KOPT-K1 (cell line): ENCODE results near the gene ZNF19.
"Not testable (repeated sequence)": the region's sequence is repeated elsewhere in the genome, so short reads cannot be mapped to it uniquely, and the experiment has no call there.

Experiments
- H3K27ac ChIP-seq: fragments of 200-600 bp; sonication (generic); 2 replicates; pipeline ENCODE4 v1.5.1; 2016; ENCODE audit warnings: antibody characterized with exemption, mild to moderate bottlenecking, low read depth, low read length; ENCODE audit not compliant: poor library complexity, severe bottlenecking
- H3K36me3 ChIP-seq: fragments of 200-600 bp; sonication (generic); 2 replicates; pipeline ENCODE4 v1.5.1; 2017; ENCODE audit warnings: antibody characterized with exemption, mild to moderate bottlenecking, low read length, moderate library complexity; ENCODE audit not compliant: insufficient read depth
- H3K9me3 ChIP-seq: fragments of 200-600 bp; sonication (generic); 2 replicates; pipeline ENCODE4 v1.5.1; 2017; ENCODE audit warnings: antibody characterized with exemption, low read length, mild to moderate bottlenecking; ENCODE audit not compliant: insufficient read depth, poor library complexity, severe bottlenecking

ZNF19 gene

GRCh38 chr16:71489122-71489521 is at the start of gene ZNF19:
Gene ZNF19 (minus strand): TSS chr16:71489324. CDS start chr16:71482114, 7,210 bp downstream.
- Histone ChIP-seq H3K9me3 (no peaks in the 10 kb centered on the region), H3K27ac (no peak within 1 kb of the TSS), H3K36me3 (no peaks in the 10 kb centered on the region)

DNA sequence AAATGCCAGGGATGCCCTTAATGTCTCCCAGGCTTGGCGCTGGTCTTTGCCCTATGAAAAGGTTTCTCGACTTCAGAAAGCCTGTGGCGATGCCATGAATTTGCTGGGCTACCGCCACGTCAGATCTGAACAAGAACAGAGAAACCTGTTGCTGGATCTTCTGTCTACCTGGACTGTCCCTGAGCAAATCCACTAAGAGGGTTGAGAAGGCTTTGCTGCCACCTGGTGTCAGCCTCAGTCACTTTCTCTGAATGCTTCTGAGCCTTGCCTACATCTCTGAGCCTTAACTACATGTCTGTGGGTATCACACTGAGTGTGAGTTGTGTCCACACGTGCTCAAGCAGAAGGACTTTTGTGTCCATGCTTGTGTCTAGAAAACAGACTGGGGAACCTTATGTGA is 48.5 kb upstream of the ZNF19 start:
- Histone ChIP-seq H3K27ac (no peak overlapping the region), H3K36me3 (no peaks in the 10 kb centered on the region), H3K9me3 (no peaks in the 10 kb centered on the region)

GRCh38 chr16:71536752-71537499 is 47.8 kb upstream of the ZNF19 start:
- H3K9me3 ChIP-seq = no peaks in the 10 kb centered on the region
- no peak overlapping the region for H3K27ac ChIP-seq
- H3K36me3 ChIP-seq = no peaks in the 10 kb centered on the region

GRCh38 chr16:71532366-71532765 is 43.2 kb upstream of the ZNF19 start:
- H3K36me3 ChIP-seq = no peaks in the 10 kb centered on the region

DNA sequence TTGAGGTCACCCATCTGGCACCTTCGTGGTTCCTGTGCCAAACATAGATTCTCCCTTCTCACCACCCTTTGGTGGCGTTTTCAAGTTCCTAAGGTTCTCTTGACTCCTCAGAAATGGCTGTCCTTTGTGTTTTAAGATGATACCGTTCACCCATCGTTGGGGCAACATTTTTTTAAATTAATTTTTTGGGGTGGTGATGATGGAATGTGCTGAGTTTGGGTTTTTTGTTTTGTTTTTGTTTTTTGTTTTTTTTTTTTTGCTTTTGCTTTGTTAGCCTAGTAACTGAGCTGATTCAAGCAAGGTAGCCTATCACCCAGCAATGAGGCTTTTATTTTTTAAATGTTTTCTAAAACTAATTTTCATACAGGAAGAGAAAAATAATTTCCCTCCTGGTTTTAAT is 39.7 kb upstream of the ZNF19 start:
- H3K27ac ChIP-seq = no peak overlapping the region
- H3K36me3 ChIP-seq = no peaks in the 10 kb centered on the region
- H3K9me3 ChIP-seq = no peaks in the 10 kb centered on the region

More at GRCh38 chr16:71532366-71532765, 43.2 kb upstream of the ZNF19 start:
- H3K27ac ChIP-seq = no peak overlapping the region
- no peaks in the 10 kb centered on the region for H3K9me3 ChIP-seq

DNA sequence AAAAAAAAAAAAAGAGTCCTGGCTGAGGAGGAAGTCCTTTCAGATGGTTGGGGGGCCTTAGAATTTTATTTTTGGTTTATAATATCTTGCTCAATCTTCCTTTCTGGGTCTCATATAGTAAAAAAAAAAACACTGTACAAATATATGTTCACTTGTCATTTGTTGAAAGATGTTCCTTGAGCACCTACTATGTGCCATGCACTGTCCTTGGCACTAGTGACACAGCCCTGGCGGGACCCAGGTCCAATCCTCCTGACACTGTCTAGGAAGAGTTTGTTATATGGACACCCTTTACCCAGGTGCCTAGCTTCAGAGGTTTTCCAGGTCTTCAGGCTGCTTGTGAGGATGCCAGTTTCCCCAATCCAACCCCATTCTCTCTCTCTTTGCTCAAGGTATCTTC is 39.1 kb upstream of the ZNF19 start:
- Histone ChIP-seq H3K27ac (no peak overlapping the region), H3K36me3 (no peaks in the 10 kb centered on the region), H3K9me3 (no peaks in the 10 kb centered on the region)

DNA sequence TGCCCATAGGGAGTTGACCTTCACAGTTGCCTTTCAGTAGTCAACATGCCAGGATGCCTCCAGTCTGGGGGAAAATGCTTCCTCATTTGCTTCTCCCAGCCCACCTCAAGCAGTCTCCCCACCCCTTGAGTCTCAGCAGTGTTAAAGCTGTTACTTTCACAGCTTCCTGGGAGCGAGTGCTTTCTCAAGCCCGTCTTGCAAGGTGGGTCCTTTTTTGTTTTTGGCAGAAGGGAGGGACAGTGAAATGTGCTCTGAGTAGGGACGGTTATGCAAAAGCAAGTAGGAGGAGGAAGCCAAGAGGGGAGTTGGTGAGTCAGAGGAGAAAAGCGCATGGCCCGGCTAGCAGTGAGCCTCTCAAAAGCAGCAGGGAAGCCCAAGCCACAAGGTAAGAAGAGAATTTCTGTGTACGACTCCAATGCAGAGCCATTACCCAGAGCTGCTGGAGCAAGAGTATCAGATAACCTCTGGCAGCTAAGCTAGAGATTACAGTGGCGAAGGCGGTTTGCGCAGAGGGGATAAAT is 37.0 kb upstream of the ZNF19 start, which contains the start of gene CHST4:
TSS of gene CHST4 (plus strand) at position 316 of the 521 bp plus-strand sequence. CDS start 10,252 bp downstream, outside the sequence.
- Histone ChIP-seq H3K9me3 (no peaks in the 10 kb centered on the region), H3K27ac (no peak within 1 kb of the TSS), H3K36me3 (no peaks in the 10 kb centered on the region)

- no peaks in the 10 kb centered on the region for H3K9me3 ChIP-seq
- H3K36me3 ChIP-seq = no peaks in the 10 kb centered on the region
- no peak overlapping the region for H3K27ac ChIP-seq
These were observed 35.7 kb upstream of the ZNF19 start for GRCh38 chr16:71524566-71525553.

DNA sequence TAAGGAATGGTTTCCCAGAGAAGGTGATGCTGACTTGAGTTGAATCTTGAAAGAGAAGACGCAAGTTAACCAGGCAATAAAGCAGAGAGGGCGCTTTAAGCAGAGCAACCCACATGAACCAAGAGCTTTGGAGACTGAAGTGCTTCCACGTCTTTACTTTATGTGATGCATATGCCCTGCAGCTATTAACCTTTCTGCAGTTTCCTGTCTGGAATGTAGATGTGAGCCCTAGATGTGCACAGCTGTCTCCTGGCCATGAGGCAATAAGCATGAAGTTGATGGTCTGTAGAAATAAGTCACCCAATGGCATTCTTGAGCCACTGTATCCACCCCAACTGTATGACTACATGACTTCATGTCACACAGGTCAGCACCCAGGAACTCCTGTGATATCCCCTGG is 31.4 kb upstream of the ZNF19 start:
- no peaks in the 10 kb centered on the region for H3K36me3 ChIP-seq
- no peak overlapping the region for H3K27ac ChIP-seq
- no peaks in the 10 kb centered on the region for H3K9me3 ChIP-seq

- Histone ChIP-seq H3K9me3 (no peaks in the 10 kb centered on the region), H3K36me3 (no peaks in the 10 kb centered on the region), H3K27ac (no peak overlapping the region)
These were observed 25.9 kb upstream of the ZNF19 start for GRCh38 chr16:71515026-71515425.

- H3K36me3 ChIP-seq = no peaks in the 10 kb centered on the region
- no peak overlapping the region for H3K27ac ChIP-seq
- no peaks in the 10 kb centered on the region for H3K9me3 ChIP-seq
These were observed 25.4 kb upstream of the ZNF19 start for GRCh38 chr16:71514476-71514875.

DNA sequence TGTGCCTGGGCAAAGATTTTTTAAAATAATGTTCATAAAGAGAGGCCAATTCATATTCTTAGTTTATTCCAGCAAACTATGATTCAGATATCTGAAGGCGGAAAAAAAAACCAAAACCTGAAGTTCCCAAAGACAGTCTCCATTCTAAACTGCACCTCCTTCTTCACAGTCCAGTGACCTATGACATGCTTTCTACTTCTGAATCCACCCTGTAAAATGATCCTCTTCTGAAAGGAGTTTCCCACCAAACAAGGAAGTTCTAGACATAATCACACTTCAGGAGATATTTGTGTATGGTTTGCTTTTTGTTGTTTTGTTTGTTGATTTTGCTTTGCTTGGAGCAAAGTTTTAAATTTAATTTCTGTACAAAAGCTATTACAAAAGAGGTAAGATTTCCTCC is 24.2 kb upstream of the ZNF19 start:
- H3K27ac ChIP-seq = no peak overlapping the region
- H3K9me3 ChIP-seq = no peaks in the 10 kb centered on the region
- H3K36me3 ChIP-seq = no peaks in the 10 kb centered on the region

- no peak overlapping the region for H3K27ac ChIP-seq
- H3K36me3 ChIP-seq = no peaks in the 10 kb centered on the region
- H3K9me3 ChIP-seq = no peaks in the 10 kb centered on the region
These were observed 17.9 kb upstream of the ZNF19 start for GRCh38 chr16:71507061-71507460.

- Histone ChIP-seq H3K27ac (no peak overlapping the region), H3K36me3 (no peaks in the 10 kb centered on the region), H3K9me3 (no peaks in the 10 kb centered on the region)
These were observed 15.8 kb upstream of the ZNF19 start for GRCh38 chr16:71504901-71505300.

GRCh38 chr16:71504051-71504450 is 14.9 kb upstream of the ZNF19 start:
- not testable (repeated sequence) for H3K27ac ChIP-seq, H3K36me3 ChIP-seq, H3K9me3 ChIP-seq
